ENCODE measurements around the gene ARHGAP36.

DNA sequence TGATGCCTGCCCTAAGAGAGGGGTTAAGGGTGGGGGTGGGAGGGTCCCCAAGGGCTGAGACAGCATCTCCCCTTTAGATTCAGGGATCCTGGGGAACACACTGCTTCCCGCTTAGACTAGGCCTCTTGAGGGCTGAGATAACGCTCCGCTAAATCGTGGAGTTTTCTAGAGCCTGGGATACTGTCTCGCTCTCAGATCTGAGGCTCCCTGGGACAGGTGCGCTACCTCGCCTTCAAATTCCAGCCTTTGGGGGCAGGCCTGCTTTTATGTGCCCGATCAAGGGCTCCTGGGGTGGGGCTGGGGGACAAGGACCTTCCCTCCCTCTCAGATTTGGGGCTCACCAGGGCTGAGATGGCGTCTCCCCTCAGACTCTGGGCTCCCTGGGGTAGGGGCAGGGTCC lies 440 bp upstream of the ARHGAP36 start:
- TF ChIP-seq CTCF (IDR thresholded peaks at IDR 0.05; ENCODE audit: low read depth, low read length), result no peak
- no peak for TF ChIP-seq POLR2A (IDR thresholded peaks at IDR 0.05; ENCODE audit: extremely low read depth, insufficient read length)

All from NB4 (cell line).